HG02884 (cell line): ENCODE results near the gene SRRM1.
A peak's percentile ranks its signal among the peaks of the same experiment; 100 is the strongest.
"Not testable (repeated sequence)": the region's sequence is repeated elsewhere in the genome, so short reads cannot be mapped to it uniquely, and the experiment has no call there.

ENCODE experiments used
- ATAC-seq: cut with Tn5 transposase; IDR thresholded peaks from one replicate; pipeline ENCODE4 v1.9.1; 2021; ENCODE audit warnings: mild to moderate bottlenecking, moderate library complexity; ENCODE audit not compliant: unreplicated experiment

SRRM1 gene

GRCh38 chr1:24641646-24642151 lies 1.4 kb upstream of the SRRM1 start:
- no peak for ATAC-seq

- peak; percentile 2 for ATAC-seq
These were observed 429 bp downstream of the SRRM1 start for GRCh38 chr1:24643363-24644099.

DNA sequence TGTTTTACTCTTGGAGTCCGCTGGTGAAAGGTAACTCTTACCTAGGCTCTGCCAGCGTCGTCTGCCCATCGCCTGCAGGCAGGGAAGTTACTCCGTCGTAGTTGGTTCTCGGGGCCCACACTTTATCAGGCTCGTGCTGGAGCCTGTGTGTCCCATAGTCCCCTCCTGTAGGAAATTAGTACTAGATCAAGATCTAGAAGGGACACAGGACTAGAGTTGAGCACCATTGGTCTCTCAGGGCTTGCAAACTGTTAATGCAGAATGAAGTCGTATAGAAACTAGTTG lies 940 bp downstream of the SRRM1 start:
- ATAC-seq, result no peak

GRCh38 chr1:24648919-24649318 lies 5.8 kb downstream of the SRRM1 start:
- ATAC-seq, result no peak

DNA sequence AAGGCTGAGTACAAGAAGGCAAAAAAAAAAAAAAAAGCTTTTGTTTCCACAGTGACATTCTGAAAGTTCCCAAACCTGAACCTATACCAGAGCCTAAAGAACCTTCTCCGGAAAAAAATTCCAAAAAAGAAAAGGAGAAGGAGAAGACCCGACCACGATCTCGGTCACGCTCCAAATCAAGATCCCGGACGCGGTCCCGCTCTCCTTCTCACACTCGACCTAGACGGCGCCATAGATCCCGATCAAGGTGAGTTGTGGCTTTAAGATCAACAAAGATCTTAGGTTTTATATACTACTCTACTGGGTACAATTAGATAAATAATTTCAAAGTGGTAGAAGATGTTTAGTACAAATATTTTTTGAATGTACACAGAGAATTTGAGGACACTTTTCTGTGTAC lies 9.3 kb downstream of the SRRM1 start:
- ATAC-seq, result no peak

DNA sequence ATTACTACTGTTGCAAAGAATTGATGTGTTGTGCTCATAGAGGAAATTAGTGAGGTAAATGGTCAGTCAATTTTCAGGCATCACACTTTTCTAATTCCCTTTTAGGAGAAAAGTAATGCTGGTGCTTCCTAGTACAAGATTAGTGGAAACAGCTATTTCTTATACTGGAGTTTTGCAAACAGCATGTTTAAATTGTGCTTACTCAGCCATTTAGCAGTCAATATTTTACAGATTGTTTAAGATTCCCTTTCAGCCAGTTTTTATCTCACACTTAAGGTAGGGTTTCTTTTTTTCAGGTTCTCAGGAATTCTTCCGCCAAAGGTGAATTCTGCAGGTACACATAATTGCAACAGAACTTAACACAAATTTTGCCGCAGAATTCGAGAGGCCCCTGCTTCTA lies 10.9 kb downstream of the SRRM1 start:
- ATAC-seq, result no peak

- ATAC-seq, result no peak
These were observed 12.9 kb downstream of the SRRM1 start for GRCh38 chr1:24656046-24656445.

DNA sequence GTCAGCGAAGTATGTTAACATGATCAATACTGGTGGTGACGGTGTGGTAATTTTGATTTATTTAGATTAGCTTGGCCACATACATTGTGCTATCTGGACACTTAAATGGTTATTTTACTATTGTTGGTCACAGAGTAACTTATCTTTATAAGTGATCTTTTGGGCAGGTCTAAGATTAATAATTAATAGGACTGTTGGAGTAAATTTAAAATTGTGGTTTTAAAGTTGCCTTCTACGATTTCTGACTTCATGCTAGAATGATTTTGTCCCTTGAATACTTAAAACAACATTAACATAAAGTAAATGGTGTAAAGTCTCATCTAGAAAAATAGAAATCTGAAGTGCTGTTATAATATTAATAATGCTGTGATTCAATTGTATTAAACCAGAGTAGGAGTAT lies 14.7 kb downstream of the SRRM1 start:
- no peak for ATAC-seq

GRCh38 chr1:24659166-24659904 lies 16.2 kb downstream of the SRRM1 start:
- ATAC-seq, result no peak

DNA sequence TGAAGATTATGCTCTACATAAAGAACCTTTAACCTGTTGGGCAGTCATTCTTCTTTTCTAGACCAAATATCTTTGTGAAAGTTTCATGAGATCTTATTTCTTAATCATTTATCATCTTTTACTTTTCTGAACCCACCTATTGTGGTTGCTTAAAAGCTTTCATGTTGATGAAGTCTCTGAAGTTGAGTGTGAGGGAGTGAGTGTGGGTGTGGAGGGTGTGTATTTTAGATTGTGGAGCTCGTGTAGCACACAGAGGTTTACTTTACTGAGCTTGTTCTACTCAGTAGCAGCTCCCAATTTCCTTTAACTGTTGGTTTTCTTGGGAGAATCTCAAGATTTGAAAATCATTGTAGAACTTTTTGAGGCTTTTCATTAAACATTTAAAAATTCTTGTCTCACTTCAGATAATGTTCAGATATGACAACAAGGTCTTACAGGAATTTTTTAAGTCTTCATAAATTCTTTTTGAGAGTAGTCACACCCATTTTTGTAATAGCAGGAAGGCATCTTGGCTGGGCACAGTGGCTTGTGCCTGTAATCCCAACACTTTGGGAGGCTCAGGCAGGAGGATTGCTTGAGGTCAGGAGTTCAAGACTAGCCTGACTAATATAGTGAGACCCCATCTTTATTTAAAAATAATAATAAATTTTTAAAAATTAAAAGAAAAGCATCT lies 17.0 kb downstream of the SRRM1 start:
- ATAC-seq, result no peak

DNA sequence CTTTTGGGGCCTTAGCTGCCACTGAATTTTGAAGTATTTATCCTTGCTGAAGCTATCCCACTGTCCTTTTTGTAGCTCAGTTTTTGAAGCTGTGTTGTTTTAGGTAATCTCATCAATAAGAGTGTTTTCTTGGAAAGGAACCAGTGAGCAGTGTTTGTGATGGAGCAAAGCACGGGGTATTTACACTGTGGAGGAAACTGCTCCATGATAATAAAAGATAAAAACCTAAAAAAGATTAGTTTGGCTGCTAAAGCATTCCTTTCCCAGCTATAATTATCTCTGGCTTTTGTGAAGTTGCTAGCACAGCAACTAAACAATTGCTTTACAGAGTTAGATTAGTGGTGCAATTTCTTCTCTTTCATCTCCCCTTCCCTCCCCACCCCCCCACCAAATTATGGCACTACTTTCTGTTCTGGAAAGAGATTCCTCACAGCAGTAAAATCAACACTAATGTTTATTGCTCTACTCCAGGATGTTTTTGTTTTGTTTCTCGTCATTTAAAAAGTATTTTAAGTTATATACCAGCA lies 21.5 kb downstream of the SRRM1 start:
- ATAC-seq, result no peak

DNA sequence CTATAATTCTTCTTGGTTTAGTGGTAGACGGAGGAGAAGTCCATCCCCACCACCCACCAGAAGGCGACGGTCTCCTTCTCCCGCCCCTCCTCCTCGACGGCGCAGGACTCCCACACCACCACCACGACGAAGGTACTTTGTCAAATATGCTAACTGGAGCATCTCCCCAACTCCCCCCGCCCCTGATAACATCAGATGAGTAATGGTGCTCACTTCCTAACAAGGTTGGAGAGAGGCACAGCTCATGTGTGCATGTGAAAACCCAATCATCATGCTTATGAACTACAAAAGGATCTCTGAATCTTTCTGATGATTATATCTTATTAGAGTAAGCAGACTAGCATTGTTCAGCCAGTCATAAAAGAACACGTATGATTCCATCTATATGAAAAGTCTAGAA lies 23.7 kb downstream of the SRRM1 start:
- ATAC-seq, result no peak

- ATAC-seq, result not testable (repeated sequence)
These were observed 28.3 kb downstream of the SRRM1 start for GRCh38 chr1:24671372-24671771.

DNA sequence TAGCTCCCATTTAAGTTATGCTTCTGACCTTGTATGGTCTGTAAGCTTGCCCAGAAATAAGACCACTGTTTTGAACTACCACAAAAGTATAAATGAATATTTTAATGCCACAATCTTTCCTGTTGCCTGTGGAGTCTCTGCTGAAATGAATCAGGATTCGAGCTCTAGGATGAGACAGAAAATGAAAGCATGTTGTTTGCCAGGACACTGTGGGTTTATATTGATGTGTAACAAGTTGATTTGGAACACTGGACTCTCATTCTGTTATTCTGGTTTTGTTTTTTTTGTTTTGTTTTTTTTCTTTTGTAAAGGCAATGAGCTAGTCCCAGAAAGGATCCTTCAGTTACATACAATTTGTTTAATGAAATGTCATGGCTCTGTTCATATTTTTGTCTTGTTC lies 29.6 kb downstream of the SRRM1 start:
- ATAC-seq, result not testable (repeated sequence)

DNA sequence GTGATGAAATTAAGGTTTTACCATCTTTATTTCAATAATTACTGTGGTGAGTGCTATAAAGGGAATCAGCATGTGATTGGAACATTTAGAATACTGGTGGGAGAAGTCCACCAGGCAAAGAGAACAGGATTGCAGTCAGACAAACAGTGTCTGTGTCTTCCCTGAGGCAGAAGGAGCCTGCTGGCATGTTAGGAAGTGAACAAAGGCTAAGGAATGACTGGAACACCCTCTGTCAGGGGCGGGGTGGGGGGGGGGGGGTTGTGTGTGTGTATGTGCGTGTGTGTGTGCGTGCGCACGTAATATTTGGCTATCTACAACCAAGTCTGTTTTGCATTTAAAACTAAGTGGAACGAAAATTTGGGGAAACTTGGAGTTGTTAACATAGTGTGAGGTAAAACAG lies 30.2 kb downstream of the SRRM1 start:
- no peak for ATAC-seq

GRCh38 chr1:24678421-24678820 lies 35.3 kb downstream of the SRRM1 start:
- not testable (repeated sequence) for ATAC-seq

GRCh38 chr1:24679725-24680124 lies 36.6 kb downstream of the SRRM1 start:
- no peak for ATAC-seq

DNA sequence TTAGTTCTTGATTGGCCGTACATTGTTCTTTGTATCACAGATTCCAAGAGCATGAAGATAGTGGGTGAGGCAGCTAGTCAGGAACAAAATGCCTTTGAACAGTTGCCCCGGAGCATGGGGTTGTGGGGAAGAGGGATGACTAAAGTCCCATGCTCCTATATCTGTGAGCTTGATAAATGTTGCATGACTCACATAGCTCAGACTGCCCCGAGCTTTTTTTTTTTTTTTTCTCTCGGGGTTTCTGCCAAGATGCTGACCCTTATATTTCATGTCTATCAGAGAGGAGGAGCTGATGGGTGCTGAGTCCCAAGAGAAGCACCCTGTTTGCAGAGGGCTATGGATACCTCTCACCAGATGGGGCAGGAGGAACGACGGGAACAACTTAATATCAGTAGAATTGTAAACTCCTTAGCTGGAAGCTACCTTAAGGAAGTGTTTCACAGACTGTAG lies 40.6 kb downstream of the SRRM1 start:
- ATAC-seq, result no peak

DNA sequence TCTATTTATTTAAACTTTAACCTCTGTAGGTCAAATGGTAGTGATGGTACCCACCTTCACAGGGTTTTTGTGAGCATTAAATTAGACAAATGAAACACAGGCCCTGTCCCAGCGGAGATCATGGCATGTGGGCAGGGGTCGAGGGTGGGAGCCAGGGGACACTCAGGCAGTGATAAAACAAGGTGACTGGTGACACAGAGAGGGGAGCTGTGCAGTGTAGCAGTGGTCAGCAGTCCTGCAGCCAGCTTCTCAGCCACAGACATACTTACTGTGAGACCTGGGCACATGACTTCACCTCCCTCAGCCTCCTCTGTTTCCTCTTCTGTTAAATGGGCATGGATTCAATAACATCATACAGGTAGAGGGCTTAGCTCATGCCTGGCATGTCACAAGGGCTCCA lies 44.9 kb downstream of the SRRM1 start:
- no peak for ATAC-seq

GRCh38 chr1:24688621-24689195 lies 45.6 kb downstream of the SRRM1 start:
- no peak for ATAC-seq

DNA sequence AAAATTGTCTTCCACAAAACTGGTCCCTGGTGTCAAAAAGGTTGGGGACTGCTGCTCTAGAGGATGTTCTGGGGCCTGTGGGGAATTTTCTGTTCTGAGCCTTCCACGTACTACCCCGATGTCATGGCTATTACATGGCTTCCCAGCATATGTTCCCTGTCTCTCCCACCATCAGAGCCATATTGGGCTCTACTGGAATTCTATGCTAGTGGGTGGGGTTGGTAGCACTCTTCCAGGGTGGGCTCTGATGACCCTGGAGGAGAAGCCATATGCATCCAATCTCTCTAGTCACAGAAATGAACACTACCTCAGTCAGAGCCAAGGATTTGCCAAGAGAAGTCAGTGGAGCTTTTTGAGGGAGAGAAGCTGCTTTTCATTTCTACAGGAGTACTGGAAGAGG lies 47.9 kb downstream of the SRRM1 start:
- no peak for ATAC-seq
